ENCODE data around the gene MCRIP1. TPM values are rescaled to one million over a fixed set of nuclear protein-coding genes. Genes with fewer than 3 reads are reported as not detected.

The MCRIP1 gene
- total RNA-seq, 1 experiment from 2014 or later = 126 TPM

- H3K4me1 Mint-ChIP-seq = no peaks in the 10 kb centered on the region
- ATAC-seq (no peak), DNase-seq (ENCODE audit: low spot score) (no peak)
- H3K9me3 Mint-ChIP-seq = no peaks in the 10 kb centered on the region
- TF ChIP-seq ZNF263 (CRISPR knock-in tag; IDR thresholded peaks at IDR 0.05; ENCODE audit: low read depth) (no peak), GABPB1 (CRISPR knock-in tag; IDR thresholded peaks at IDR 0.05) (no peak), CBFB (CRISPR knock-in tag; IDR thresholded peaks at IDR 0.05; ENCODE audit: low read depth) (no peak), KAT7 (CRISPR knock-in tag; IDR thresholded peaks at IDR 0.05; ENCODE audit: borderline replicate concordance) (no peak), OVOL2 (CRISPR knock-in tag; IDR thresholded peaks at IDR 0.05; ENCODE audit: borderline replicate concordance) (no peak), JAZF1 (CRISPR knock-in tag; IDR thresholded peaks at IDR 0.05) (no peak), NFE2L1 (CRISPR knock-in tag; IDR thresholded peaks at IDR 0.05) (no peak), AR (CRISPR knock-in tag; IDR thresholded peaks at IDR 0.05) (no peak), ESRRA (CRISPR knock-in tag; IDR thresholded peaks at IDR 0.05; ENCODE audit: borderline replicate concordance) (no peak), E2F1 (CRISPR knock-in tag; IDR thresholded peaks at IDR 0.05) (no peak), MLX (CRISPR knock-in tag; IDR thresholded peaks at IDR 0.05) (no peak)
- H3K36me3 Mint-ChIP-seq = peaks cover 44% of the 10 kb centered on the region
- POLR2A ChIA-PET = no interaction called here
- no peak overlapping the region for H3K27ac Mint-ChIP-seq
- CTCF ChIA-PET = no interaction called here
- no peaks in the 10 kb centered on the region for H3K27me3 Mint-ChIP-seq (ENCODE audit: low read depth)
- H3K4me3 Mint-ChIP-seq = no peak overlapping the region
Measured at GRCh38 chr17:81846743-81847689, 13.9 kb upstream of the MCRIP1 start.

GRCh38 chr17:81845881-81846742 lies 13.0 kb upstream of the MCRIP1 start:
- no peak for TF ChIP-seq FOXP1 (CRISPR knock-in tag; IDR thresholded peaks at IDR 0.05; ENCODE audit: borderline replicate concordance)
- no peak for TF ChIP-seq E2F4 (CRISPR knock-in tag; IDR thresholded peaks at IDR 0.05; ENCODE audit: borderline replicate concordance, low read depth)
- TF ChIP-seq PREB (CRISPR knock-in tag; IDR thresholded peaks at IDR 0.05; ENCODE audit: borderline replicate concordance) = no peak
- no peak for TF ChIP-seq PRDM15 (CRISPR knock-in tag; IDR thresholded peaks at IDR 0.05)
- TF ChIP-seq SMAD3 (CRISPR knock-in tag; IDR thresholded peaks at IDR 0.05; ENCODE audit: borderline replicate concordance) = no peak
- TF ChIP-seq CREB1 (CRISPR knock-in tag; IDR thresholded peaks at IDR 0.05) = no peak
- TF ChIP-seq OVOL2 (CRISPR knock-in tag; IDR thresholded peaks at IDR 0.05; ENCODE audit: borderline replicate concordance) = no peak
- TF ChIP-seq GRHL2 (CRISPR knock-in tag; IDR thresholded peaks at IDR 0.05; ENCODE audit: insufficient replicate concordance, severe bottlenecking) = no peak
- TF ChIP-seq ERG (CRISPR knock-in tag; IDR thresholded peaks at IDR 0.05) = no peak
- ChIA-PET POLR2A (no interaction called here), CTCF (no interaction called here)
- ATAC-seq (no peak), DNase-seq (ENCODE audit: low spot score) (no peak)
- Mint-ChIP-seq H3K9me3 (no peaks in the 10 kb centered on the region), H3K4me3 (no peak overlapping the region), H3K27me3 (ENCODE audit: low read depth) (no peaks in the 10 kb centered on the region), H3K27ac (no peak overlapping the region), H3K4me1 (no peaks in the 10 kb centered on the region), H3K36me3 (peaks cover 35% of the 10 kb centered on the region)
